KOPT-K1 (cell line): ENCODE results near the gene RNU4-1.
"Not testable (repeated sequence)": the region's sequence is repeated elsewhere in the genome, so short reads cannot be mapped to it uniquely, and the experiment has no call there.

Experiments used
- H3K27ac ChIP-seq: fragments of 200-600 bp; sonication (generic); 2 replicates; pipeline ENCODE4 v1.5.1; 2016; ENCODE audit warnings: antibody characterized with exemption, mild to moderate bottlenecking, low read depth, low read length; ENCODE audit not compliant: poor library complexity, severe bottlenecking
- H3K36me3 ChIP-seq: fragments of 200-600 bp; sonication (generic); 2 replicates; pipeline ENCODE4 v1.5.1; 2017; ENCODE audit warnings: antibody characterized with exemption, mild to moderate bottlenecking, low read length, moderate library complexity; ENCODE audit not compliant: insufficient read depth
- H3K9me3 ChIP-seq: fragments of 200-600 bp; sonication (generic); 2 replicates; pipeline ENCODE4 v1.5.1; 2017; ENCODE audit warnings: antibody characterized with exemption, low read length, mild to moderate bottlenecking; ENCODE audit not compliant: insufficient read depth, poor library complexity, severe bottlenecking

The RNU4-1 gene

GRCh38 chr12:120253313-120253712 lies 39.7 kb downstream of the RNU4-1 start:
- H3K36me3 ChIP-seq, H3K9me3 ChIP-seq, H3K27ac ChIP-seq: not testable (repeated sequence)

GRCh38 chr12:120252071-120252906 lies 40.7 kb downstream of the RNU4-1 start:
- no peaks in the 10 kb centered on the region for H3K36me3 ChIP-seq
- H3K27ac ChIP-seq, result no peak overlapping the region
- no peaks in the 10 kb centered on the region for H3K9me3 ChIP-seq

GRCh38 chr12:120251364-120252070 lies 41.5 kb downstream of the RNU4-1 start:
- not testable (repeated sequence) for H3K27ac ChIP-seq, H3K36me3 ChIP-seq, H3K9me3 ChIP-seq

GRCh38 chr12:120249875-120250795 lies 42.9 kb downstream of the RNU4-1 start:
- H3K36me3 ChIP-seq, result no peaks in the 10 kb centered on the region
- no peak overlapping the region for H3K27ac ChIP-seq
- no peaks in the 10 kb centered on the region for H3K9me3 ChIP-seq

- H3K36me3 ChIP-seq, result no peaks in the 10 kb centered on the region
- H3K27ac ChIP-seq, result no peak overlapping the region
- H3K9me3 ChIP-seq, result no peaks in the 10 kb centered on the region
Observed at GRCh38 chr12:120249266-120249874, 43.7 kb downstream of the RNU4-1 start.

- no peak overlapping the region for H3K27ac ChIP-seq
- no peaks in the 10 kb centered on the region for H3K9me3 ChIP-seq
- no peaks in the 10 kb centered on the region for H3K36me3 ChIP-seq
Observed at GRCh38 chr12:120247621-120248030, 45.4 kb downstream of the RNU4-1 start.

GRCh38 chr12:120247183-120247582 lies 45.9 kb downstream of the RNU4-1 start:
- no peaks in the 10 kb centered on the region for H3K9me3 ChIP-seq
- no peaks in the 10 kb centered on the region for H3K36me3 ChIP-seq
- no peak overlapping the region for H3K27ac ChIP-seq

GRCh38 chr12:120246705-120247104 lies 46.3 kb downstream of the RNU4-1 start:
- H3K9me3 ChIP-seq, H3K27ac ChIP-seq, H3K36me3 ChIP-seq: not testable (repeated sequence)
